PC-3 (cell line): ENCODE data around the gene EEIG2. TPM values are rescaled to one million over a fixed set of nuclear protein-coding genes. Genes with fewer than 3 reads are reported as not detected.
A peak's percentile ranks its signal among the peaks of the same experiment; 100 is the strongest.

Experiments used
- ATAC-seq: fragments of 200-7000 bp; cut with Tn5 transposase; 2 replicates; pipeline ENCODE4 v1.9.1; 2020; ENCODE audit warnings: mild to moderate bottlenecking, moderate library complexity
- BruUV-seq: library from RNA; stranded (reverse); fragments of 400-500 nt; replicated peaks from 2 replicates; lab custom pipeline; 2021; lab: Mats Ljungman, UMichigan
- CTCF ChIA-PET: fragments of 300-600 bp; sonication (Branson Sonifier 250); formaldehyde crosslinking; loops from one replicate; lab custom pipeline; 2022; ENCODE audit warnings: antibody characterized with exemption; lab: Charles Lee
- POLR2A ChIA-PET: fragments of 300-600 bp; sonication (Branson Sonifier 250); formaldehyde crosslinking; loops from one replicate; lab custom pipeline; 2022; ENCODE audit warnings: antibody characterized with exemption; ENCODE audit not compliant: unreplicated experiment; lab: Charles Lee
- DNase-seq: peaks from one replicate; pipeline ENCODE4 v3.0.0-alpha.2; 2015
- H2AFZ ChIP-seq: fragments of 300-600 bp; sonication (generic); 2 replicates; pipeline ENCODE4 v1.6.0; 2016; ENCODE audit warnings: antibody characterized with exemption, low read length
- H3F3A ChIP-seq: fragments of 300-600 bp; sonication (generic); one replicate; pipeline ENCODE4 v1.6.0; 2017; ENCODE audit warnings: antibody characterized with exemption, low read length, control low read depth, mild to moderate bottlenecking; ENCODE audit not compliant: unreplicated experiment
- H3K27ac ChIP-seq: fragments of 300-600 bp; sonication (generic); 2 replicates; pipeline ENCODE4 v1.5.1; 2016; ENCODE audit warnings: mild to moderate bottlenecking, low read length
- H3K27me3 ChIP-seq: fragments of 300-600 bp; sonication (generic); 2 replicates; pipeline ENCODE4 v1.6.1; 2016; ENCODE audit warnings: low read length, mixed read lengths
- H3K36me3 ChIP-seq: fragments of 300-600 bp; sonication (generic); 2 replicates; pipeline ENCODE4 v1.6.1; 2016; ENCODE audit warnings: low read depth, mixed run types, low read length, mixed read lengths
- H3K4me1 ChIP-seq: fragments of 300-600 bp; sonication (generic); 2 replicates; pipeline ENCODE4 v1.5.1; 2016; ENCODE audit warnings: low read length; ENCODE audit not compliant: insufficient read depth
- H3K4me2 ChIP-seq: fragments of 300-600 bp; sonication (generic); 2 replicates; pipeline ENCODE4 v1.6.0; 2016; ENCODE audit warnings: low read length
- H3K4me3 ChIP-seq: fragments of 300-600 bp; sonication (generic); 2 replicates; pipeline ENCODE4 v1.5.1; 2016; ENCODE audit warnings: mild to moderate bottlenecking, low read length, mixed read lengths
- H3K79me2 ChIP-seq: fragments of 300-600 bp; sonication (generic); 2 replicates; pipeline ENCODE4 v1.6.1; 2017; ENCODE audit warnings: low read length, mixed read lengths
- H3K9ac ChIP-seq: fragments of 300-600 bp; sonication (generic); 2 replicates; pipeline ENCODE4 v1.6.0; 2016; ENCODE audit warnings: mild to moderate bottlenecking, low read length
- H3K9me2 ChIP-seq: fragments of 300-600 bp; sonication (generic); replicated peaks from 2 replicates; pipeline ENCODE4 v1.6.1; 2016; ENCODE audit warnings: mixed run types, low read length, mixed read lengths
- H3K9me3 ChIP-seq: fragments of 300-600 bp; sonication (generic); 2 replicates; pipeline ENCODE4 v1.6.1; 2016; ENCODE audit warnings: low read length, mixed read lengths
- H4K20me1 ChIP-seq: fragments of 300-600 bp; sonication (generic); 2 replicates; pipeline ENCODE4 v1.6.1; 2016; ENCODE audit warnings: low read length, mixed read lengths
- CTCF ChIP-seq: fragments of 300-600 bp; sonication (generic); conservative IDR thresholded peaks from 2 replicates; pipeline ENCODE4 v1.5.1; 2017; ENCODE audit warnings: antibody characterized with exemption, low read depth, mild to moderate bottlenecking, low read length
- EZH2 ChIP-seq: fragments of 300-600 bp; sonication (generic); IDR thresholded peaks from one replicate; pipeline ENCODE4 v1.6.1; 2017; ENCODE audit warnings: antibody characterized with exemption, mild to moderate bottlenecking, low read length; ENCODE audit not compliant: unreplicated experiment
- EZH2phosphoT487 ChIP-seq: fragments of 300-600 bp; sonication (generic); IDR thresholded peaks from 2 replicates; pipeline ENCODE4 v1.6.1; 2018; ENCODE audit warnings: mild to moderate bottlenecking, antibody characterized with exemption, low read length, borderline replicate concordance
- intact Hi-C: fragments of 100-400 bp; cut with micrococcal nuclease; formaldehyde crosslinking; loops from 2 replicates; pipeline ENCODE4 v1.9.0; 2023
- total RNA-seq: library from RNA; depleted of rRNA; stranded (reverse); fragments of >200 nt; gene quantifications from 2 replicates; pipeline ENCODE4 v1.2.3, GENCODE V29; 2014

EEIG2 gene
- total RNA-seq, 1 experiment from 2014 or later, result 6.2 TPM

- no peak overlapping the region for H3K27ac ChIP-seq
- no peaks in the 10 kb centered on the region for H3K9me2 ChIP-seq
- peak; percentile 22 for DNase-seq
- ChIA-PET CTCF (interaction anchor here (0.6 to 2.0 kb wide), 11 partner anchors 9 to 399 kb away, joined by 3 to 12 read pairs (median 4); partner anchors contain the start of genes PRPF38B and SLC25A24), POLR2A (interaction anchor here (0.5 kb wide), 1 partner anchor 497 kb away, joined by 5 read pairs; no protein-coding TSS in a partner anchor)
- peaks cover 17% of the 10 kb centered on the region for H3K4me1 ChIP-seq
- H2AFZ ChIP-seq, result peak overlapping the region; percentile 78
- no peaks in the 10 kb centered on the region for H4K20me1 ChIP-seq
- no peaks in the 10 kb centered on the region for H3K36me3 ChIP-seq
- H3K4me3 ChIP-seq, result peak overlapping the region; percentile 84
- no peak for TF ChIP-seq EZH2
- no peak for TF ChIP-seq CTCF
- no peak for TF ChIP-seq EZH2phosphoT487
- no peaks in the 10 kb centered on the region for H3K9me3 ChIP-seq
- TSS peak; percentile 95 for BruUV-seq
- peak overlapping the region; percentile 96 for H3K4me2 ChIP-seq
- intact Hi-C loops, result loop anchor here (5.0 kb wide), 2 partner anchors 33 to 778 kb away; no protein-coding TSS in a partner anchor
- H3K79me2 ChIP-seq, result no peaks in the 10 kb centered on the region
- H3K9ac ChIP-seq, result peak overlapping the region; percentile 37; the same call in 1 of the 2 replicates
- ATAC-seq, result peak; percentile 50
- H3K27me3 ChIP-seq, result no peaks in the 10 kb centered on the region
- no peaks in the 10 kb centered on the region for H3F3A ChIP-seq
Observed at GRCh38 chr1:108560189-108560873, 431 bp downstream of the EEIG2 start.

- H3K9me3 ChIP-seq, result no peaks in the 10 kb centered on the region
- H3K4me1 ChIP-seq, result peaks cover 17% of the 10 kb centered on the region
- ChIA-PET CTCF (interaction anchor here (0.6 to 2.0 kb wide), 5 partner anchors 39 to 400 kb away, joined by 3 to 12 read pairs (median 6); partner anchors contain the start of genes PRPF38B and SLC25A24), POLR2A (no interaction called here)
- DNase-seq (peak; percentile 61), ATAC-seq (peak; percentile 58)
- H3K79me2 ChIP-seq, result no peaks in the 10 kb centered on the region
- H3K4me3 ChIP-seq, result peak overlapping the region; percentile 84
- peak overlapping the region; percentile 37; the same call in 1 of the 2 replicates for H3K9ac ChIP-seq
- H3K27me3 ChIP-seq, result no peaks in the 10 kb centered on the region
- H3K36me3 ChIP-seq, result no peaks in the 10 kb centered on the region
- TSS peak; percentile 48 for BruUV-seq
- H3K4me2 ChIP-seq, result peak overlapping the region; percentile 96
- H2AFZ ChIP-seq, result peak overlapping the region; percentile 78
- H4K20me1 ChIP-seq, result no peaks in the 10 kb centered on the region
- no peak overlapping the region for H3K27ac ChIP-seq
- TF ChIP-seq CTCF (no peak), EZH2 (no peak), EZH2phosphoT487 (no peak)
- no peaks in the 10 kb centered on the region for H3F3A ChIP-seq
- intact Hi-C loops, result loop anchor here (1.0 to 5.0 kb wide), 4 partner anchors 34 to 779 kb away; no protein-coding TSS in a partner anchor
- H3K9me2 ChIP-seq, result no peaks in the 10 kb centered on the region
Observed at GRCh38 chr1:108560874-108561459, 1.1 kb downstream of the EEIG2 start.
